NCI-H1694 treated with DMSO at 0.1 percent for 48 hours (cell line): ENCODE results near the gene INTS7.
"Not testable (repeated sequence)": the region's sequence is repeated elsewhere in the genome, so short reads cannot be mapped to it uniquely, and the experiment has no call there.

Experiments used
- DNase-seq: peaks from one replicate; lab custom pipeline; 2025; lab: John Stamatoyannopoulos, UW

The INTS7 gene

DNA sequence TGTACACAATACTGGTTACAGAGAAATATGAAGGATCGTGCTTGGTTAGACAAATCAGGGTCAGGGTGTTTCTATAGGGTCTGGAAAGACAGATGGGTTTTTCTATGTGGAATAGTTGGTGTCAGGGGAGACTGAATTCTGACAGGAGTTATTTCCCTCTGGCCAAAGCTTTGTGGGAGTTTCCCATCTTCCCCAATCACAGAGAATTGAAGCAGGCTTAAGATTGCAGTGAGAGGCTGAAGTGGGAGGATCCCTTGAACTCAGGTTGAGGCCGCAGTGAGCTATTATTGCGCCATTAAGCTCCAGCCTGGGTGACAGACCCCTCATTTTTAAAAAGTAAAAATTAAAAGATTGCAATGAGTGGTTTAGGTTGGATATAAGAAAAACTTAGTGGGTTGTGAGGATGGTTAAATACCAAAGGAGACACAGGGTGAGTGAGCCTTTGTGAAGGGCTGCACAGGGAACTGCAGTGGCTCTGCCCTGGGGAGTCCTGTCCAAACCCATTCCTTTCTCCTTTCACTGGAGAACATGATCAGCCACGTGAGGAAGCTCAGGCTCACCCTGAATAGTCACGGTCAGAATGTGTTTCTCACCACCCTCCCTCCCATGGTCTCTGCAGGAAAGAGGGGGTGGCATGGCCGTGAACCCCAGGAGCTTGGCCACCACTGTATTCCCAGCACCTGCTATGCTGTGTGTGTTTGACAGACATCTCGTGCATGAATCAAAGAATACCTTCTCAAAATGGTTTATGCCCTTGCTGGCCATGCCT is 101.2 kb downstream of the INTS7 start:
- no peak for DNase-seq

DNA sequence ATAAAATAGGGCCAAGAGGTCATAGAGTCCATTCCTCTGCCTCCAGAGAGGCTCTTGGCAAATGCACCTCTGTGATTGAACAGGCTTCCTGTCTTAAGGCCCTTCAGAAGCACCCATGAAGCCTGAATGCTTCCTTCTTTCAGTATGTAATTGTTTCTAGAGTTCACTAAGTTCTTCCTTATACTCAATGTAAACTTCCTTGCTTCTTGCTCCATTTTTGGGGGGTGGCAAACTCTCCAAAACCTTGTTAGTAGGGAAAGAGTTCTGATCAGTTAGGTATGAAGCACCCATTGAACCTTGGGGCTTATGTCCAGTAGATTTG is 102.5 kb downstream of the INTS7 start:
- no peak for DNase-seq

DNA sequence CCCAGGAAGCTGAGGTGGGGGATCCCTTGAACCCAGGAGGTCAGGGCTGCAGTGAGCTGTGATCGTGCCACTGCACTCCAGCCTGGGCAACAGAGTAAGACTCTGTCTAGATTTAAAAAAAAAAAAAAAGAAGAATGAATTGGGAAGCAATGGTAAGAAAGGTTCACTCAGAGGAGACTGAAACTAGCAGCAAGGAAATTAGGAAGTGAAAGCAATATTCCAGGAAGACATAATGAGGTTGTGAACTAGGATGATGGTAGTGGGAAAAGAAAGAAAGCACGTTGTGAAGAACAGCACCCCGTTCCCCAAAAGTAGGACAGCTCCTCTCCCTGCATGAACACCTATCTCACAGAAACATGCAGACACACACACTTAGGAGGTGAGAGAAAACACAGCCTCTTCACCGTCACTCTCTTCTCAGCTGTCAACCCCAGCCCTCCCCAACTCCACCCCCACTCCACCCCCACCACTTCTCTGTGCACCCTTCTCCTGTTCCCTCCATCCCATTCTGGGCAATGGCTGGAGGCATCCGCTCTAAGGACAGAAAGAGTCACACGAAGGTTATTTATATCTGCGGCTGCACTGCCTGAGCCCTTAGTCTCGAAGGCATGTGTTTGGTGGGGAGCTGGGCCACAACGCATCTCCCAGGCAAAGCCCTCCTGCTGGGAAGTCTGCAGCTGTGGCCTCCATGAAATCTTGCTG is 103.0 kb downstream of the INTS7 start:
- DNase-seq, result no peak

DNA sequence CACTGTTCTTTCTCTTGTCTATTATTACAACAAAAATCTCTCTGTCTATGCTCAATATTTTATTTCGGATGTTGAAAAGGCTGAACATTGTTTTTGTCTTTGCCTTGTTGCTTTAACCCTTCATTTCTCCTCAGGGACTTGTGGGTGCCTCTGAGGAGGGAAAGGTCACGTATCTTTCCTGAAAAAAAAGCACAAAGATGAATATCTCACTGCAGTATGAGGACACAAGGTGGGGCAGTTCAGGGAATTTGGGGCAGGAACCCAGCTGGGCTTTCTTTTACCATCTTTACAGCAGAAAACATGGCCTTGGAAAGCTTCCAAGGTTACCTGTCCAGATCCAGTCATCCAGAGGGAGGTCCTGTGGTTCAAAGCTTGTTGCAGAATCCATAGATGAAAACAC is 105.7 kb downstream of the INTS7 start:
- no peak for DNase-seq

DNA sequence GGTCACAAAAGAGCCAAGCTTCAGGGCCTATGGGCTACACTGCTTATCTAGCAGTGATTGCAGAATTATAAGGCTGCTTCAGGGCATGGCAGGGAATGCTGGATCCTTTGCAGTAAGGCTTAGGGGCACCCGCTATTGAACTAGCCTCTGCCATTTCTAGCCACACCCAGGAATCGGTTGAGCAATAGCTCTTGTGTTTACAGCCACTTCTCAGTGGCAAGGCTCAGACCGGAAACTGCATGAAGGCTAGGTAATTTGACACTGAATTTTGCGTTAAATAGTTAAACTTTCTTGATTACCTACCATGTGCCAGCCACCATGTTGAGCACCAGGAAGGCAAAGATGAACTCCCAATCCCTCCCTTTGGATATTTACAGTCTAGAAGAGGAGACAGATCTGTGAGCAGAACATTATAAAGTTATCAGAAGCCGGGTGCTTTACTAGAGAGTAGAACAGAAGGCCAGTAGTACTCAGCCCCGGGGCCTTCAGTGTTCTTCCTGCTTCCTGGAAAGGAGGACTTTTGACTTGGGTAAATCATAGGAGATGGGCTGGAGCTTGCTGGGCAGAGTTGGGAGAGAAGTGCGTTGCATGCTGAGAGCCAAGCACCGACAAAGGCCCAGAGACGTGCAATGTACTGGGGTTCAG is 106.2 kb downstream of the INTS7 start:
- DNase-seq, result no peak

DNA sequence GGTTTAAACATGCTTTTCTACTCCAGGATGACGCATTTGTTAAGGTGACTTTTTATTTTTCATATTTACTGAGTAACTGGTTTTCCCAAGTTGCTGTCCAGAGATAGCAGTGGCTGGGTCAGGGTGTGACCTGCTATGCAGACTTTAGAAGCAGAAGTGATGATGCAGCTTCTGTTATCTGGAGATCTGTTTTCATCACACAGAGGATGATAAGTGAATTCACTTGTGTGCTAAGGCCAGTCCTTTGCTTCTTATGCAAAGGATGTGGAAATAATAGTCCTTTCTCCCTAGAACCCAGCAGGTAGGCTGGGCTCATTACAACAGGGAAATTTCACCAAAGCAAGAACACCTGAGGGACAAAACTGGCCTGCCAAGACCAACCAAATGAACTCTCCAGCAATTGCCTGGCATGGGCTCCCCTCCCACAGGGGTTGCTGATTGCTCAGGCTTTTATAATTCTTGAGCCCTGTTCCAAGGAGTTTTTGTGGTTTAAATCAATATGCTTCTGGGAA is 107.0 kb downstream of the INTS7 start:
- DNase-seq, result no peak

DNA sequence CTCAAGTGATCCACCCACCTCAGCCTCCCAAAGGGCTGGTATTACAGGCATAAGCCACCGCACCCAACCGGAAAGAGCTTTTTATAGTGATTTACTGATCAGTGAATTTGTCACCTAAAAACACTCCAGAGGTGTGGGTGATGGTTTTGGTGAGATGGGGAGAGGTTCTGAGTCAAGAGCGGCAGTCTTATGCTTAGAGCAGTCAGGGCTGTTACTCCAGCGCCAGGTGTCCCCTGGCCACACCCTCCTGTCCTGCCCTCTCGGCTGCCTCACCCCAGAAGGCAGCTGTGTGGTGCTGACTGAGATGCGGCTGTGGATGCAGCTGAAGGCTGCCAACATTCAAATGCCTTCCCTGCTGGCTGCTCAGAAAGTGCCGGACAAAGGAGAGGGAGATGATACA is 110.3 kb downstream of the INTS7 start:
- DNase-seq, result peak; percentile 22

DNA sequence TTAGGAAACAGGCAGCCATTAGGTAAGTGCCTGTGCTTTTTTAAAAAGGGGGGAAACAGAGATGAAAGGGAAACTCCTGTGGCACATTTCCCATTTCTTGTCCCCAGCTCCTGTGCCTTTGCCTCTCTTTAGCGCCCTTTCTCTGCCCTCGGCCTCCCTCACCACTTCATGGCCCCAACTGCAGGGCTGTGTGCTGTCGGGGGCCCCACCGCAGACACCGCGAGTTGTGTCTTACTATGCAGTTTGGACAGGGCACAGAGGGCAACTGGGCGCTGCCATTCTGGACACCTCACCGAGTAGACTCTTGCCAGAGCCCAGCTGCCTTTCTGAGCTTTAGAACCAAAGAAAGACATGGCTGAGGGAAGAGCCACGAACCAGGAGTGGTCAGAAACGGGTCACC is 111.1 kb downstream of the INTS7 start:
- no peak for DNase-seq

DNA sequence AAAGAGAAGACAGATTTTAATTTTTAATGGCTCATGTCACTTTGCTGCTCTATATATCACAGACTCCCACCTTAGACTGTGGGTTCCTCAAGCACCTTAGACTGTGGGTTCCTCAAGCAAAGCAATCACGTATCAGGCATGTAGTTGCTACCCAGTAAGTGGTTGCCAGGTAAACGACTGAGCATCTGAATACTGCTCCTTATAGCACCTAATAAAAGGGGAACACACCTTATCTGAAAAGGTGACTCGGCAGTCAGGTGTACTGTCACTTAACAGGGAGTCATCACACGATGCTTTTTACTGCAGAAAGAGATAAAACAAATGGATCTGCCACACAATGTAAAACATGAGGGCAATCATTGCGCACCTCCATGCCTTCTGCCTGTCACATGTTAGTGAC is 112.3 kb downstream of the INTS7 start:
- DNase-seq, result no peak

DNA sequence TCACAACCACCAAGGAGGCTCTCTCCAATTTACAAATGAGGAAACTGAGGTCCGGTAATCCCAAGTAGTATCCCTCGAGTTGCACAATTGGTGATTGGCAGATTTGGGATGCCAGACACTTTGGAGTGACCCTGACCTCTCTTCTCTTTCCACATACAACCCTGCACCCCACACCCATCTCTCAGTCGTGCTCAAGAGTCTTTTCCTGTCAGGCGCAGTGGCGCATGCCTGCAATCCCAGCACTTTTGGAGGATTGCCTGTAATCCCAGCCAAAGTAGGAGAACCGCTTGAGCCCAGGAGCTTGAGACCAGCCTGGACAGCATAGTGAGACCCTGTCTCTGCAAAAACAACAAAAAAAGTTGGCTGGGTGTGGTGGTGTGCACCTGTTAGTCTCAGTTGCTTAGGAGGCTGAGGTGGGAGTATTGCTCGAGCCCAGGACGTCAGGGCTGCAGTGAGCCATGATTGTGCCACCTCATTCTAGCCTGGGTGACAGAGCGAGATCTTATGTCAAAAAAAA is 113.7 kb downstream of the INTS7 start:
- DNase-seq, result no peak

DNA sequence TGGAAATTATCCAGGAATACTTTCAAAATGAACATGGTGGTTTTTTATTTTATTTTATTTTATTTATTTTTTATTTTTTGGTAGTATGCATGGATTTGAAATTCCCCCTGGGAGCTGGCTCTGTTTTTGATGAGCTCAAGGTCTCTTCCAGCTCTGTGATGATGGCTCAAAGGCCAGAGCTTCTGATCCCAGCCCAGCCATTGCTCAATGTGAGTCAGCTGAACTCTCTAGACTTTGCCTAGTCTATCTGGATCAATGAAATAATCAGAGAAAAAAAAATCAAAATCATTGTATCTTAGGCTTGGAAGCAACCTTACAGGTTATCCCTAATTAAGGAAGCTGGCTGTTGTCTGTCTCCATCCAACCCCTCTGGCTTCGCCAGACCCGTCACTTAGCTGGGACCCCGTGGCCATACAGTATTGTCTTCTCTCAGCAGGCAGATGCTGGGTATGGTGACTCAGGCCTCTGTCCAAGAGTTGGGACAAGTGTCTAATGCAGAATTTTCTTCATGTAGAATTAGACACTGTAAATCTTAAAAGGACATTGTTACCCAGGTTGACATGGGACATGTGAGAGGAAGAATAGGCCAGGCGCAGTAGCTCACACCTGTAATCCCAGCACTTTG is 114.6 kb downstream of the INTS7 start:
- no peak for DNase-seq

DNA sequence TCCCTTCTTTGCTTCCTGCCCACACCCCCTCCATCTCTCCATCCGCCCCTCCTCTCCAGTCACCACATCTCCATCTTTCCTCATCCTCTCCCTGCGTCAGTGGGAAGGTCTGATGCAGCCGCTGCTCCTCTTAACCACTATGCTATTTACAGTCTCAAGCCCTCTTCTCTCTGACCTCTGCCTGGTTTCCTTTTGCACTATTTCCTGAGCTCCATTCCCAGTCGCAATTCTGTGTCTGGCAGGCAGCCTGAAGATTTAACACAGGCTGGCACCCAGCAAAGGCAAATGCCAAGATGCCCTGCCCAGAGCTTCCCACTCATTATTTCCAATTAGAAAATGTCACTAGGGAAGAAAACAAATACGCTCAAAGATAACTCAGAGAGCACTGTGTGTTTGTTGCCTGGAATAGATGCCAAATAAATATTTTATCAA is 115.2 kb downstream of the INTS7 start:
- no peak for DNase-seq

DNA sequence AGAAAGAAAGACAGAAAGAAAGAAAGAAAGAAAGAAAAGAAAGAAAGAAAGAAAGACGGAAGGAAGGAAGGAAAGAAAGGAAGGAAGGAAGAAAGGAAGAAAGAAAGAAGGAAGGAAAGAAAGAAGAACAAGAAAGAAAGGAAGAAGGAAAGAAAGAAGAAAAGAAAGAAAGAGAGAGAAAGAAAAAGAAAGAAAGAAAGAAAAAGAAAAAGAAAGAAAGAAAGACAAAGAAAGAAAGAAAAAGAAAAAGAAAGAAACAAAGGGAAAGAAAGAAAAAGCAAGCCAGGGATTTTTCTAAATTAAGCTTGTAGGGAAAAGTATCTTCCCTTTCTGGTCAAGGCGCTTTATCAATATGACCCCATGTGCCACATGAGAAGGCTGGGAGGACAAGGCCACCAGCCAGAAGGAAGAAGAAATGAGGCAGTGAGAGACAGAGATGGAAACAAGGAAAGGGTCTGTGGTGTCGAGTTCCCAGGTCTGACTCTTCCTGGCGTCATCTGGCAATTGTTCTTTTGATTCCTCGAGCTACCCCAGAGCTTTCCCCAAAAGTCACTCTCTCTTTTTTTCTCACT is 116.4 kb downstream of the INTS7 start:
- no peak for DNase-seq

DNA sequence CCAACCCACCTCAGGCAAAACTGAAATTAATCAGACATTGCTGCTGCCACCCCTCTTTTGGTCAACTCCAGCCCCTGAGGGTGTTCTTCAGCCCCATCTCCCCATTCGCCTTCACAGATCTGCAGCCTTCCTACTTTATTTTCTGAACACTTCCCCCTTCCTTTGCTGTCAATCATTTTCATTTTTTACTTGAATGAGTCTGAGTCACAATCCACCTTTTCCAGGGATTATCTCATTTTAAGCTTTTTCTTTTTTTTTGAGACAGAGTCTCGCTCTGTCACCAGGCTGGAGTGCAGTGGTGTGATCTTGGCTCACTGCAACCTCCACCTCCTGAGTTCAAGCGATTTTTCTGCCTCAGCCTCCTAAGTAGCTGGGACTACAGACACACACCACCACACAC is 118.9 kb downstream of the INTS7 start:
- not testable (repeated sequence) for DNase-seq

DNA sequence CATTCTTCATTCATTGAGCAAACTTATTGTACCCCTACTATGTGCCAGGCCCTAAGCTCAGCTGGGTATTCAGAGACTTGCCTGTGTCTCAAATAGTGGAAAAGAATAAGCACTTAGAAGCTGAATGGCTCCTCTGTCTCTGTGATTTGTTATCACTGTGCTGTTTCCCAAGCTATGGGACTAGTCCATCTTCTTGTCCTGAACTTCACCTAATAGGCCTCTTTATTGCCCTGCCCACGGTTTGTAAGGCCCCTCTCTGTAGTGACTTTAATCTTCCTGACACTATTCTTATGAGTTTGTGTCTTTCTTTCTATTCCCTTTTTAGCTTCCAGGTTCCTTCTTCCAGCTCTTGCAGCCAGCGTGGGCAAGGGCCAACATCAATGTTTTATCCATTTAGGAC is 119.4 kb downstream of the INTS7 start:
- no peak for DNase-seq

DNA sequence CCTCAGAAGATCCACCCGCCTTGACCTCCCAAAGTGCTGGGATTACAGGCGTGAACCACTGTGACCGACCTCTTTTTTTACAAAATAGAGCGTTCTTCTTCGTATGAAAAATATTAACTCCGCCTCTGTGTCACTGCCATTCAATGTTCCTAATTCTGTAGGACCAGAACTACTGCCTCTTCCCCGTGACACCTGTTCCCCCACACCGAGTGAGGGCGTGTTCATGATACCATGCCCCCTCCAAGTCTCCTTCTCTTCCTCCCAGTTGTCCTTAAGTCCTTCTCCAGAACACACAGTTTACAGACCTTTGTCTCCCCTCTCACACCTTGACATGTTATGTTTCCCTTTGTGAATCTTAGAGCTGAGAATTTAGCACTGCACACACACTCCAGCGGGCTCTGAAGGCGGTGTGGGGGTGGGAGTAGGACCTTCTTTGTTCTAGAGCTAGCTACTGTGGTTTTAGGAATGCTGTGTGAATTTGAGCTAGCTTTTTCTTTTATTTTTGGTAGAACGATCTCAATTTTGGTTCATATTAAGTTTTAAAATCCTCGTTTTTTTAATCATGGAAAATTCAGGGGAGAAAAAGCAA is 122.4 kb downstream of the INTS7 start:
- no peak for DNase-seq

DNA sequence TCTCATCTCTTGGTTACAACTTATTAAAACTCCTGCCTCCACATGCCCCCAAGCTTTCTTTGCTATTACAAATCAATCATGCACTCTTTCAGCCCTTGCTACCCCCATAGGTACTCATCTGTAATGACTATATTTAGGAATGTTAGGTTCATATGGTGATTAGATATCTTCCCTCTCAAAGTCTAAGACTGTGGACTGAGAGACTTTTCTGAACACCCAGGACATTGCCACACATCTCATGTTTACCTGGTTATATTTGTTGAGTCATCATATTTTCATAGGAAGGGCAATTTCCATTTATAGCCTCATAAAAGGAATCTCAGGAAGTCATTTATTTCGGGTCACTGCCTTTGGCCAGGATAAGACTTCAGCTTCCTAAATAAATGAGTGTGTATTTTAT is 123.3 kb downstream of the INTS7 start:
- DNase-seq, result no peak

DNA sequence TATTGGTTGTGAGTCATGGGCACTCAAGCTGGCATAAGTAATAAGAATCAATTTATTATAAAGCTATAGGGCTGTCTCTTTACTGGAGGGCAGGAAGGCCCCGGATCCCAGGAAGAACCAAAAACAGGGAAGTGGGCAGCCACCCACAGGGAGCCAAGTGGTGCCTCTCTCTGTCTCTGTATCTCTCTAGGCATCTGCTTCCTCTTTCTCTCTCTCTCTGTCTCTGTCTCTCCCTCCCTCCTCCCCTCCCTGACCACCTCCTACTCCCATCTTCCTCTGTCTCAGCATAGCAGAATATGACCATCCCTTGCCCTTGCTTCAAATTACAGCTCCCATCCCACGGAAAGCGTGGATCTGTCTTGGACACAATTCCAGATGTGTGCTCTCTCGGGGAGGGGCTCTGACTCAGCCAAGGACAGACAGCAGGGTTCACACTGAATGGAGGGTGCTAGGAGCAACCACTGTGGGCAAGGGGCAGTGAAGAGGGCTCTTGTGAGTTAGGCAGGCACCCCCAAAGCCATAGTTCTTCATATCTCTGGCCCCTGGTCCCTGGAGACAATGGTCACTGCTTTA is 124.4 kb downstream of the INTS7 start:
- DNase-seq, result no peak

DNA sequence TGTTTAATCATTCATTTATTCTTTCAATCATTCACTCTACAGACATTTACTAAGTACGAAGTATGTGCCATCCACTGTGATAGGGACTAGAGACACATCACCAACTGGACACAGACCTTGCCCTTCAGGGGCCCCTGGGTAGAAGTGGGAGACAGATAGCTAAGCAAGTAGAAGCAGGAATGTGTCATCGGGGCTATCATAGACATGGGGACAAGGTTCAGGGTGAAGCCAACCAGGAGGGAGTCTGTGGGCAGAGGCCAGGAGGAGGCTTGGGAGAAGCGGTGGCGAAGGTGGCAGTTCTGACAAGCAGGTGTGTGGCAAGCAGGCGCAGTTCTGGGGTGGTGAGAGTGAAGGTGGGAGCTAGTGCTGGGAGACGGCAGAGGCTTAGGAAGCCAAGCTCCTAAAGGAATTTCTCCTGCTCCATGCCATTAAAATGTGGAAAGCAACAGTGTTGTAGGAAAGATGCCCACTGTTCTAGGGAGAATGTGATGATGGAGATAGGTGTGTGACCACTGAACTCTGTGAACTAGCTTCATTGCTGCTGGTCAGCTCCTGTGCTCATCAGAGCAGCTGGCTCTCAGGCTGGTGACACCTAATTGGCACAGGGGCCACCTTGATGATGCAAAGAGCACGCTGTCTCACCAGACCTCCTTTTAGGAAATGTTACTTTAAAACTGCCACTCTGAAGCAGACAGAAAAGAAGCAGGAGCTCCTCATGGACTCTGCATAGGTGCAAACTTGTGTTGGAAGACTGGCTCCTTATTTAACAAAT is 125.1 kb downstream of the INTS7 start:
- DNase-seq, result no peak

DNA sequence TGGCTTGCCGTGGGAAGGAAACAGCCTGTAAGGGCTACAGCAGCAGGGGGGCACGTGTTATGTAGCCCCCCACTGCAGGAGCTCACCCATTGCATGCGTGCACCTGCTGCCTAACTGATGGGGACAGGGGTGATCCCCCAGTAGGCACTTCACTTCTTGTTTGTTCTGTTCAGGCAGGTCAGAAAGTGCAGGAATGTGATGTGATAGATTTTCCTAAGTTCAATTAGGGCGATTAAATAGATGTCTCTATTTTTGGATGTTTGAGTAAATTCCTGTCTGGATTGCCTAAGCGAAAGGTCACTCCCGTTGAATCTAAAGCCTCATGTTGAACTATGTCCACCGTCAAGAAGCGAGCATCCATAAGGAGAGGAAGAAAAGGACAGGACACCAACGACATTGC is 126.0 kb downstream of the INTS7 start:
- no peak for DNase-seq

DNA sequence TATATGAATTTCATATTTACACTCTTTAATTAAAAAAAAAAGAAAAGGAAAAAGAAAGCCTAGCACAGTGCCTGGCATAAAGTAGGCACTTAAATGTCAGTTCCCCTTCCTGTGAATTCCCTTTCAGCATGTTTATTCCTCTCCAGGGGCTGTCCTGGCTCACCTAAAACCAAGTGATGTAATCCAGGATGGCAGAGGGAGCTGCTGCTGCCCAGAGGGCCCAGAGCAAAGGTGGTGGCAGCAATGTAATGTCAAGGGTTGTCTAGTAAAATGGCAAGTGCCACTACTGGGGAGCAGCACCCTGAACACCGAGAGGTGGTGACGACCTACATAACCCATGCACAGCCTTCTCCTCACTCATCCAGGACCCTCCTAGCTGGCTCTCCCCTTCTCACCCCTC is 126.4 kb downstream of the INTS7 start:
- DNase-seq, result no peak
